IPS-20b (cell line): Measurements from ENCODE around the gene JHY.

ENCODE experiments used
- H3K27ac ChIP-seq: one replicate; pipeline ENCODE4 v1.5.1; 2013; ENCODE audit warnings: low read length
- H3K27me3 ChIP-seq: 2 replicates; pipeline ENCODE4 v1.6.1; 2013; ENCODE audit warnings: mild to moderate bottlenecking, low read length, inconsistent platforms; ENCODE audit not compliant: insufficient read depth
- H3K36me3 ChIP-seq: 2 replicates; pipeline ENCODE4 v1.6.1; 2013; ENCODE audit warnings: low read depth, mild to moderate bottlenecking, inconsistent platforms, low read length, moderate library complexity; ENCODE audit not compliant: insufficient read depth
- H3K4me1 ChIP-seq: 2 replicates; pipeline ENCODE4 v1.6.1; 2013; ENCODE audit warnings: mild to moderate bottlenecking, control low read depth, inconsistent platforms, low read length, moderate library complexity; ENCODE audit not compliant: insufficient read depth
- H3K4me3 ChIP-seq: 2 replicates; pipeline ENCODE4 v1.5.1; 2013; ENCODE audit warnings: mild to moderate bottlenecking, low read length, inconsistent platforms
- H3K9ac ChIP-seq: 2 replicates; pipeline ENCODE4 v1.6.1; 2013; ENCODE audit warnings: low read depth, mild to moderate bottlenecking, inconsistent platforms, low read length, moderate library complexity
- H3K9me3 ChIP-seq: 2 replicates; pipeline ENCODE4 v1.6.1; 2013; ENCODE audit warnings: mild to moderate bottlenecking, low read depth, low read length, inconsistent platforms; ENCODE audit not compliant: insufficient read depth

JHY gene

GRCh38 chr11:122917311-122917710 lies 34.8 kb downstream of the JHY start:
- H3K9ac ChIP-seq: no peak overlapping the region
- no peaks in the 10 kb centered on the region for H3K36me3 ChIP-seq
- no peak overlapping the region for H3K27ac ChIP-seq
- no peaks in the 10 kb centered on the region for H3K27me3 ChIP-seq
- peaks cover 4% of the 10 kb centered on the region; the same call in 1 of the 2 replicates for H3K4me1 ChIP-seq
- H3K4me3 ChIP-seq: no peak overlapping the region
- no peaks in the 10 kb centered on the region for H3K9me3 ChIP-seq

DNA sequence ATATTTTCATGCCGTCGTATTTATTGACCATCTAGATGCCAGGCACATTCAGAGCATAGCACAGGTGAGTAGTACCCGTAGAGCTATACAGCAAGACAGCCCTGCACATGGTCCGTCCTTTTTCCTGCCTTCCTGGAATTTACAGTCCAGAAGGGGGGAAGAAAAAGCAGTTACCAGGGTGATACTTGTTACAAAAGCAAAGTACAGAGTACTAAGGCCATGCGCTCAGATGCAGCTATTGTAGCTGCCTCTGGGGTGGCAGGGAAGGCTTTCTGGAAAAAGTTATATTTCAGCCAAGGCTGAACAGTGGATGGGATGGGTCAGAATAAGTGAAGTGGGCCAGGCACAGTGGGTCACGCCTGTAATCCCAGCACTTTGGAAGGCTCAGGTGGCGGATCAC lies 36.2 kb downstream of the JHY start:
- Histone ChIP-seq H3K9me3 (no peaks in the 10 kb centered on the region), H3K4me3 (no peak overlapping the region), H3K4me1 (peaks cover 4% of the 10 kb centered on the region; the same call in 1 of the 2 replicates), H3K9ac (no peak overlapping the region), H3K36me3 (no peaks in the 10 kb centered on the region), H3K27me3 (no peaks in the 10 kb centered on the region), H3K27ac (no peak overlapping the region)

DNA sequence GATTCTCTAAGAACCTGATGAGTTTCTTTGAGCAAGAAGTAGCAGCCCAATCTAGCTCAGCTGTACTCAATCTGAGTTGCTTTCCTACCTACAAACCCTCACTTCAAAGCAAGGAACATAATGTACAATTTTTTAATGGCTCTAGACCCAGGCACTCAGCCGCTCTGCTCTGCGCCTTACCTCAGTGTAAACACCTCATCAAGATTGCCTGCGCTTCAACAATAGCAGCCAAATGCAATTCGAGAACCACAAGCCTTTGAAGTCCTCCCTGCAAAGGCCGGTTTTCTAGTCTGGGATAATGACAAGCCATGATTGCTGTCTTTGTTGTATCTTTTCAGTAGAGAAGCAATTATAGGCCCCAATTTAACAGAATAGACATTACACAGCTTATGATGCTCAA lies 38.0 kb downstream of the JHY start:
- Histone ChIP-seq H3K36me3 (no peaks in the 10 kb centered on the region), H3K9ac (no peak overlapping the region), H3K27me3 (no peaks in the 10 kb centered on the region), H3K4me3 (no peak overlapping the region), H3K4me1 (peaks cover 4% of the 10 kb centered on the region; the same call in 1 of the 2 replicates), H3K9me3 (no peaks in the 10 kb centered on the region), H3K27ac (no peak overlapping the region)

GRCh38 chr11:122922893-122923292 lies 40.3 kb downstream of the JHY start:
- no peak overlapping the region for H3K4me3 ChIP-seq
- H3K9ac ChIP-seq: no peak overlapping the region
- H3K9me3 ChIP-seq: no peaks in the 10 kb centered on the region
- H3K36me3 ChIP-seq: no peaks in the 10 kb centered on the region
- H3K27me3 ChIP-seq: no peaks in the 10 kb centered on the region
- H3K4me1 ChIP-seq: peaks cover 4% of the 10 kb centered on the region; the same call in 1 of the 2 replicates
- H3K27ac ChIP-seq: no peak overlapping the region

- Histone ChIP-seq H3K4me1 (peaks cover 4% of the 10 kb centered on the region; the same call in 1 of the 2 replicates), H3K27ac (no peak overlapping the region)
Measured at GRCh38 chr11:122923302-122923701, 40.7 kb downstream of the JHY start.

DNA sequence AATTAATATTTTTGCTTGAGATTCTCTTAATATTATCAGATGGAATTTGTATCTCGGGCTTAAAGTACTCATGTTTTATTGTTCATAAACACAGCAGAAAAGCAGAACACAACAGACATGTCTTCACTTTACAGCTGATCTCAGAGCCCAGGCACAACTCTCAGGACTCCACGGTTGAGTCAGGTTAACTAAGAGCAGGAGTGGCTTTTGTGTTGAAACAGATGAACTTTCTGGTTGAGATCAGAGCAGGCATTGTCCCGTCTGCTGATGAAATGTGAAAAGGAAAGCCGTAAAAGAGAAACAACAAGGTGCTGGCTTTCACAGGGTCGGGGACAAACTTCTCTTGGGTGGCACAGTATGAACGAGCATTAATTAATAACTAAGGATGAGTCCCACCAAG lies 49.0 kb downstream of the JHY start:
- Histone ChIP-seq H3K27me3 (no peaks in the 10 kb centered on the region), H3K9me3 (no peaks in the 10 kb centered on the region), H3K27ac (no peak overlapping the region), H3K4me3 (no peak overlapping the region), H3K4me1 (no peaks in the 10 kb centered on the region), H3K36me3 (no peaks in the 10 kb centered on the region), H3K9ac (no peak overlapping the region)

More at GRCh38 chr11:122923302-122923701, 40.7 kb downstream of the JHY start:
- Histone ChIP-seq H3K9me3 (no peaks in the 10 kb centered on the region), H3K36me3 (no peaks in the 10 kb centered on the region), H3K4me3 (no peak overlapping the region), H3K9ac (no peak overlapping the region), H3K27me3 (no peaks in the 10 kb centered on the region)

DNA sequence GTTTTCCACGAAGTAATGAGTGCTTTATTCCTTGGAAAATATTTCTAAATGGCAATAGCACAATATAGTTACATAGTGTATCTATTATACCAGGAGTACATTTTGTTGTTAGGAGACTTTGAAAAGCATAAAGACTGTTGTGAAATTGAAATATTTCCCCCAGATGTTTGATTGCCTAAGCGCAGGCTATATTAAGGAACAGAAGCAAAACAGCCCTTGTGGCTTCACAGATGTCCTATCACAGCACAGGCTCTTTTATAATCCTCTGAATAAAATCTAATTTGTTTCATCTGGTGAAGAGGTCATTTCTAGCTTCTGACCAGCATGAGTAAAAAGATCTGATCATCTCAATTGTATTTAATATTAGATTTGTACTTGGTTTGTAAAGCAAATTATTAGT lies 50.9 kb downstream of the JHY start:
- Histone ChIP-seq H3K27ac (no peak overlapping the region), H3K4me3 (no peak overlapping the region), H3K9ac (no peak overlapping the region), H3K9me3 (no peaks in the 10 kb centered on the region), H3K36me3 (no peaks in the 10 kb centered on the region), H3K4me1 (no peaks in the 10 kb centered on the region), H3K27me3 (no peaks in the 10 kb centered on the region; the same call in 1 of the 2 replicates)

- Histone ChIP-seq H3K9me3 (no peaks in the 10 kb centered on the region), H3K27ac (no peak overlapping the region), H3K4me3 (no peak overlapping the region), H3K27me3 (no peaks in the 10 kb centered on the region; the same call in 1 of the 2 replicates), H3K36me3 (no peaks in the 10 kb centered on the region), H3K4me1 (no peaks in the 10 kb centered on the region), H3K9ac (no peak overlapping the region)
Measured at GRCh38 chr11:122937983-122938382, 55.4 kb downstream of the JHY start.

DNA sequence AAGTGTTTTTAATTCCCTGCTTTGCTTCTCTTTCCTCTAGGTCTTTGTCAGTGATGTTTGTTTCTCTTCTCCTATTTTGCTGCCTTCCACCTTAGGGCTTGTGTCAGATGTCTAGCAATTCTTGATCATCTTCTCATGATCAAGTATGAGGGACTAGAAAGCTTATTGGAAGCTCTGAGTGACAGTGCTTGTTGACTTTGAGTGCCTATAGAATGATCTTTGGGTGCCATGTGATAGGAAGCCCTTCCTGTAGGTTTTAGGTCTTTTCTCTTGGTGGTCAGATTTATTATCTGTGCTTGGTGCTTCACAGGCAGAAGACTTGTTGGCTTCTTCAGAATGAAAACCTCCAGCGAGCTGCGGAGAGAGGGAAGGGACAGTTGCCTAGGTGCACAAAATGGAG lies 56.0 kb downstream of the JHY start:
- H3K27ac ChIP-seq: no peak overlapping the region
- no peak overlapping the region for H3K9ac ChIP-seq
- H3K4me3 ChIP-seq: no peak overlapping the region
- H3K36me3 ChIP-seq: no peaks in the 10 kb centered on the region
- H3K27me3 ChIP-seq: no peaks in the 10 kb centered on the region; the same call in 1 of the 2 replicates
- H3K9me3 ChIP-seq: no peaks in the 10 kb centered on the region
- H3K4me1 ChIP-seq: no peaks in the 10 kb centered on the region

GRCh38 chr11:122951211-122951610 lies 68.7 kb downstream of the JHY start:
- H3K4me1 ChIP-seq: peaks cover 6% of the 10 kb centered on the region; the same call in 1 of the 2 replicates
- no peaks in the 10 kb centered on the region for H3K36me3 ChIP-seq
- H3K4me3 ChIP-seq: no peak overlapping the region
- peaks cover 11% of the 10 kb centered on the region for H3K27me3 ChIP-seq
- H3K9me3 ChIP-seq: no peaks in the 10 kb centered on the region
- H3K9ac ChIP-seq: no peak overlapping the region
- no peak overlapping the region for H3K27ac ChIP-seq

GRCh38 chr11:122954455-122954854 lies 71.9 kb downstream of the JHY start:
- H3K27me3 ChIP-seq: 0 out of 2 replicates have a peak, but pooled peaks cover 4% of the 10 kb centered on the region
- H3K4me1 ChIP-seq: peaks cover 6% of the 10 kb centered on the region; the same call in 1 of the 2 replicates
- no peak overlapping the region for H3K9ac ChIP-seq
- no peaks in the 10 kb centered on the region for H3K36me3 ChIP-seq
- H3K9me3 ChIP-seq: no peaks in the 10 kb centered on the region
- no peak overlapping the region for H3K27ac ChIP-seq
- no peak overlapping the region for H3K4me3 ChIP-seq

DNA sequence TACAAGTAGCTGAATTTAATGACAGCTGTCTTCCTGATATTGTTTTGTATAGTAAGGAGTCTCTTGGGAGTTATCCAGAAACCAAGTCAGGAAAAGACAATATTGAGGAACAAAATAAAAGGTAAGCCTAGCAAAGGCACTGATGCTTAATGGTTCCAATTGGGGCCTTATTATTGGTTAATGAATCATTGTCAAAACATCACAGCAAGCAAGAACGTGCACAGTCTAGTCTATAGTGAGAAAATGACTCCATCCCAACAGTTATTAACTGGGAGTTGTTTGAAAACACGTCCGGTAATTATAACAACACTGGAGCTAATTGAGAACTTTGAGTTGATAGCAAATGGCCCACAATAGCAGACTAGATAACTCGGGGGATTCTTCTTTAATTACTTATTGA lies 81.4 kb downstream of the JHY start:
- H3K27ac ChIP-seq: no peak overlapping the region
- H3K27me3 ChIP-seq: peaks cover 17% of the 10 kb centered on the region
- no peak overlapping the region for H3K4me3 ChIP-seq
- no peak overlapping the region for H3K9ac ChIP-seq
- H3K9me3 ChIP-seq: no peaks in the 10 kb centered on the region
- no peaks in the 10 kb centered on the region for H3K36me3 ChIP-seq
- no peaks in the 10 kb centered on the region for H3K4me1 ChIP-seq
